ENCODE data around the gene MBP.

DNA sequence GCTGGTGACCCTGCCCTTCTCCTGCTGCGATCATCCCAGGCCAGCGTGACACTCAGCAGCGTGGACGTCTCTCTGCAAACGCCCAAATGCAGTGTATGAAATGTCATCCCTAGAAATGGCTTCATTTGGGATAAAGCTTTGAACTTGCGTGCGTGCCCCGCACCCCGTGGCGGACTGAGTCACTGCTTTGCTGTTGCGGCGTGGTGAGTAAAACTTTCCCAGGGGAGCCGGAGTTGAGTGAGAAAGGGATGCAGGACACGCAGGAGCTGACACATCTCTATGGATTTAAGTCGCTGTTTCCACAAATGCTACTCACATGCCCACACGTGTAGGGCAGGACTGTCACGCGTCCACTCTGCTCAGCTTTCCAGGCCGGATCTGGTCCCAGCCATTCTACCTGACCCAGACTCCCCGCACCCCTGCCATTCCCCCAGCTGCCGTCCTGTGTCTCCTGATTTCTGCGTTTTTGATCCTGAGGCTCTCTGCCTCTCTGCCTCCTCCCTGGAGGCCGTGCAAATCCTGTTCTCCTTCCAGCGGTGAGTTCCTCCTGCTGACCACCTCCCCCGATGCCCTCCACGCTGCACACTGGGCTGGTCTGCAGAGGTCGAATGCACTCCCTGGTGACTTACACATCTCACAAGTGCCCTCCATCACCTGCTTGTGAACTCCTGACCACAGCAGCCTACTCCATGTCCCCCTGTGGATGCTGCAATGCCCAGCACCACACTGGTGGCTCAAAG, 88.9 kb downstream of the MBP start:
- no peak for TF ChIP-seq POLR2AphosphoS5 (IDR thresholded peaks at IDR 0.05; ENCODE audit: low read depth, low read length)
- TF ChIP-seq, protein P1, sequence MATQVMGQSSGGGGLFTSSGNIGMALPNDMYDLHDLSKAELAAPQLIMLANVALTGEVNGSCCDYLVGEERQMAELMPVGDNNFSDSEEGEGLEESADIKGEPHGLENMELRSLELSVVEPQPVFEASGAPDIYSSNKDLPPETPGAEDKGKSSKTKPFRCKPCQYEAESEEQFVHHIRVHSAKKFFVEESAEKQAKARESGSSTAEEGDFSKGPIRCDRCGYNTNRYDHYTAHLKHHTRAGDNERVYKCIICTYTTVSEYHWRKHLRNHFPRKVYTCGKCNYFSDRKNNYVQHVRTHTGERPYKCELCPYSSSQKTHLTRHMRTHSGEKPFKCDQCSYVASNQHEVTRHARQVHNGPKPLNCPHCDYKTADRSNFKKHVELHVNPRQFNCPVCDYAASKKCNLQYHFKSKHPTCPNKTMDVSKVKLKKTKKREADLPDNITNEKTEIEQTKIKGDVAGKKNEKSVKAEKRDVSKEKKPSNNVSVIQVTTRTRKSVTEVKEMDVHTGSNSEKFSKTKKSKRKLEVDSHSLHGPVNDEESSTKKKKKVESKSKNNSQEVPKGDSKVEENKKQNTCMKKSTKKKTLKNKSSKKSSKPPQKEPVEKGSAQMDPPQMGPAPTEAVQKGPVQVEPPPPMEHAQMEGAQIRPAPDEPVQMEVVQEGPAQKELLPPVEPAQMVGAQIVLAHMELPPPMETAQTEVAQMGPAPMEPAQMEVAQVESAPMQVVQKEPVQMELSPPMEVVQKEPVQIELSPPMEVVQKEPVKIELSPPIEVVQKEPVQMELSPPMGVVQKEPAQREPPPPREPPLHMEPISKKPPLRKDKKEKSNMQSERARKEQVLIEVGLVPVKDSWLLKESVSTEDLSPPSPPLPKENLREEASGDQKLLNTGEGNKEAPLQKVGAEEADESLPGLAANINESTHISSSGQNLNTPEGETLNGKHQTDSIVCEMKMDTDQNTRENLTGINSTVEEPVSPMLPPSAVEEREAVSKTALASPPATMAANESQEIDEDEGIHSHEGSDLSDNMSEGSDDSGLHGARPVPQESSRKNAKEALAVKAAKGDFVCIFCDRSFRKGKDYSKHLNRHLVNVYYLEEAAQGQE (IDR thresholded peaks at IDR 0.05; ENCODE audit: insufficient read depth in 1 of 2, low read depth in 2 of 2, low read length in 2 of 2): no peak
- TF ChIP-seq TAF1 (IDR thresholded peaks at IDR 0.05; ENCODE audit: borderline replicate concordance, insufficient read depth, low read length): no peak
- TF ChIP-seq SIN3A (IDR thresholded peaks at IDR 0.05; ENCODE audit: borderline replicate concordance, insufficient read depth, low read length): no peak
- no peak for TF ChIP-seq FOXP2 (optimal IDR thresholded peaks at IDR 0.05; ENCODE audit: borderline replicate concordance, extremely low read depth, extremely low read length, insufficient read depth)

Data from PFSK-1 (cell line).